Spleen (tissue), 13 donors: ENCODE results near the gene SMIM15. TPM values are rescaled to one million over a fixed set of nuclear protein-coding genes. Genes with fewer than 3 reads are reported as not detected.
A peak's percentile ranks its signal among the peaks of the same experiment; 100 is the strongest.

Experiments used
- DNase-seq: peaks from one replicate; pipeline ENCODE4 v3.0.0-alpha.2; 2020
- H3K27ac ChIP-seq, 8 donors: fragments of 200-600 bp; sonication (generic) in 7 of 8; 1 replicate in 4 of 8; 2 replicates in 4 of 8; pipeline versions ENCODE4 v1.5.0 to v1.8.0; 2016 to 2021; ENCODE audit warnings: inconsistent platforms in 4 of 8, mild to moderate bottlenecking in 4 of 8, moderate library complexity in 1 of 8
- H3K27me3 ChIP-seq, 7 donors: fragments of 200-600 bp; sonication (generic) in 6 of 7; replicated peaks in 1 of 7; 1 replicate in 4 of 7; 2 replicates in 3 of 7; pipeline versions ENCODE4 v1.5.0 to v1.8.0; 2016 to 2021; ENCODE audit warnings: inconsistent platforms in 3 of 7, mild to moderate bottlenecking in 1 of 7
- H3K36me3 ChIP-seq, 6 donors: fragments of 200-600 bp; sonication (generic) in 5 of 6; 1 replicate in 4 of 6; 2 replicates in 2 of 6; pipeline versions ENCODE4 v1.5.0 to v1.8.0; 2016 to 2021; ENCODE audit warnings: inconsistent platforms in 2 of 6
- H3K4me1 ChIP-seq, 6 donors: fragments of 200-600 bp; sonication (generic) in 5 of 6; 1 replicate in 3 of 6; 2 replicates in 3 of 6; pipeline versions ENCODE4 v1.5.0 to v1.8.0; 2016 to 2021; ENCODE audit warnings: inconsistent platforms in 3 of 6
- H3K4me3 ChIP-seq, 8 donors: fragments of 200-600 bp; sonication (generic) in 7 of 8; 1 replicate in 4 of 8; 2 replicates in 4 of 8; pipeline versions ENCODE4 v1.5.0 to v1.8.0; 2016 to 2021; ENCODE audit warnings: inconsistent platforms in 4 of 8, mild to moderate bottlenecking in 4 of 8, moderate library complexity in 2 of 8
- H3K9me3 ChIP-seq, 8 donors: fragments of 200-600 bp; sonication (generic) in 7 of 8; 1 replicate in 4 of 8; 2 replicates in 4 of 8; pipeline versions ENCODE4 v1.5.0 to v1.8.0; 2016 to 2021; ENCODE audit warnings: inconsistent platforms in 4 of 8
- POLR2A ChIP-seq, 3 donors: fragments of 450-650 bp; IDR thresholded peaks; one replicate each; pipeline ENCODE4 v1.5.1; 2017; ENCODE audit warnings: antibody characterized with exemption in 3 of 3, mild to moderate bottlenecking in 1 of 3
- POLR2AphosphoS5 ChIP-seq, 3 donors: sonication (generic); formaldehyde crosslinking; IDR thresholded peaks; one replicate each; pipeline ENCODE4 v1.5.1; 2017; ENCODE audit warnings: antibody characterized with exemption in 3 of 3
- WGBS, 5 donors: extraction: QIAGEN DNeasy Blood & Tissue Kit in 3 of 5; methylation state at CpG; one replicate each; pipeline versions ENCODE4 v1.1.5 to v1.1.7; 2013 to 2018; 5-methylcytosine and 5-hydroxymethylcytosine counted together
- intact Hi-C: fragments of 100-400 bp; cut with DNase I; formaldehyde crosslinking; loops from one replicate; pipeline ENCODE4 v1.15.0; 2023; ENCODE audit warnings: low total_unique reads
- long read RNA-seq, 2 donors: transcript quantifications; one replicate each; lab custom pipeline, GENCODE V29; 2026
- polyA plus RNA-seq, 3 donors: library from polyadenylated mRNA; stranded (reverse); fragments of 200-250 nt; gene quantifications; one replicate each; pipeline ENCODE4 v1.2.1, GENCODE V29; 2013
- total RNA-seq, 7 donors: library from RNA; depleted of rRNA in 3 of 7; stranded (reverse); fragments of >200 nt in 3 of 7; fragmentation: NEBNext Ultra II Directional in 4 of 7; extraction: Animal tissue kit (Norgen Biotek cat#: 25700) in 4 of 7; gene quantifications; one replicate each; pipeline versions ENCODE4 v1.1.0 to v1.2.1, GENCODE V29; 2016 to 2021
- TF ChIP-seq, protein P1 (sequence below), 11 experiments: fragments of 200-600 bp in 7 of 11; fragments of 450-650 bp in 4 of 11; sonication (generic) in 4 of 11; IDR thresholded peaks in 8 of 11; conservative IDR thresholded peaks in 3 of 11; 1 replicate in 7 of 11; 2 replicates in 4 of 11; pipeline versions ENCODE4 v1.4.0 to v1.8.0; 2016 to 2021; ENCODE audit warnings: antibody characterized with exemption in 11 of 11, inconsistent platforms in 4 of 11, mild to moderate bottlenecking in 1 of 11
- donor health status: healthy with polysubstance abuse.
- donor health status: DM: no; HTN: no; CAD: no; lungs with moderate emphysema.
- donor health status: DM: no; HTN: no; CAD: no.
- donor health status: Bipolar disorder and iron deficiency.
- donor health status: healthy.
- donor health status: DM: no; HTN: no; CAD: no.
- donor health status: DM: yes; HTN: yes; CAD: no.

Gene SMIM15, protein sequence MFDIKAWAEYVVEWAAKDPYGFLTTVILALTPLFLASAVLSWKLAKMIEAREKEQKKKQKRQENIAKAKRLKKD
- 10 to 100 TPM; 24.0 to 42.9 (median 38.7) TPM for total RNA-seq
- polyA plus RNA-seq, result 10 to 100 TPM; 14.4 to 21.1 (median 20.0) TPM
- long read RNA-seq, donor 1, transcript SMIM15-201 (3 exons, 2,889 nt), result major isoform, 25 of 26 reads
- long read RNA-seq, donor 1, partial matches to known transcripts, result 0 of 26 reads
- long read RNA-seq, donor 1, other reads (novel, unspliced or antisense), result 0 of 26 reads
- long read RNA-seq, donor 2, transcript SMIM15-201 (3 exons, 2,889 nt), result major isoform, 20 of 21 reads
- long read RNA-seq, donor 2, partial matches to known transcripts, result 0 of 21 reads
- long read RNA-seq, donor 2, other reads (novel, unspliced or antisense), result 0 of 21 reads

DNA sequence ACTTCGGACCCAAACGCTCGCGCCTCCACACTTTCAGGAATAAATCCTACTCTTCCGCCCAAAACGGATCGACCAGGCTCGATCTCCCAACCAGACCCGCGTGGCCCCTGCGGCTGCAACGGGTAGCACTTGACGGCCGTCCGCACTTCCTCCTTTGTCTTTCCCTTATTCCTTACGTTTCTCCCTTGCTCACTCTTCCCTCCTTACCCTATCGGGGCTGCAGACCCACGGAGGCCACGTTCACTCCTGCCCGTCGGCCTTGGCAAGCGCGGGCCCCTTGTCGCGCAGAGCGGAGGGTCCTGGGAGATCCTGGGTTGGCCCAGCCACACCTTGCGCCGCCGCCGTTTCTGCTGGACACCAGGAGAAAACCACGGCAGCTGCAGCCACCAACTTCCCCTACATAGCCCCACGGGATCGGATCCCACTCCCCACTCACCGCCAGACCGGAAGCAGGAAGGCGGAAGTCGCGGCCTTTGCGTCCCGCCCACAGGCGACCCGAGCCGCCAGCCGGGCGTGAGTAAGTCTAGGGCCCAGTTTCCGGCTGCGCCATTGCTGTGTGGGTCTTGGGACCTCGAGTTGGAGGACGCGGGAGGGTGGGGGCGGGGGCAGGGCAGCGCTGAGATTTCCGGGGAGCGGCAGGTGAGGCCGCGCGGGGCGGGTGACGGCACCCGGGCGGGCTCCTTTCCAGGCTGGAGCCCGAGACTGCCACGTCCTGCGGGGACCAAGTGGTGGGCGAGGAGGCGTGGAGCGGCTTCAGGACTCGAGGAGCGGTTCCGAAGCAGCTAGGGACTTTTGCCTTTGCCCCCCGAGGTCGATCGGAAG, at the start of gene SMIM15:
Gene SMIM15 (minus strand): TSS at position 459 of the 822 bp plus-strand sequence. CDS start 2,297 bp downstream, outside the sequence.
- Histone ChIP-seq H3K27me3 (no peaks in the 10 kb centered on the region), H3K9me3 (no peaks in the 10 kb centered on the region), H3K4me3 (peak within 1 kb of the TSS; percentile 74 to 91 (median 76)), H3K4me1 (peaks cover 8 to 59% (median 39%) of the 10 kb centered on the region in 6 donors), H3K27ac (peak within 1 kb of the TSS; percentile 91 to 96 (median 94)), H3K36me3 (peaks cover 0 to 36% (median 14%) of the 10 kb centered on the region in 6 donors)
- 1 to 5% (median 2%) methylated on average over 45 to 73 of the region's 73 CpGs for WGBS, 5 donors
- intact Hi-C loops, result loop anchor here (10.0 kb wide), 1 partner anchor 173 kb away; the partner anchor contains the start of gene ZSWIM6
- DNase-seq, result peak; percentile 96
- peak in 2 of 3 donors; percentile 26 to 35 for TF ChIP-seq POLR2A (IDR thresholded peaks at IDR 0.05)
- TF ChIP-seq, protein P1, sequence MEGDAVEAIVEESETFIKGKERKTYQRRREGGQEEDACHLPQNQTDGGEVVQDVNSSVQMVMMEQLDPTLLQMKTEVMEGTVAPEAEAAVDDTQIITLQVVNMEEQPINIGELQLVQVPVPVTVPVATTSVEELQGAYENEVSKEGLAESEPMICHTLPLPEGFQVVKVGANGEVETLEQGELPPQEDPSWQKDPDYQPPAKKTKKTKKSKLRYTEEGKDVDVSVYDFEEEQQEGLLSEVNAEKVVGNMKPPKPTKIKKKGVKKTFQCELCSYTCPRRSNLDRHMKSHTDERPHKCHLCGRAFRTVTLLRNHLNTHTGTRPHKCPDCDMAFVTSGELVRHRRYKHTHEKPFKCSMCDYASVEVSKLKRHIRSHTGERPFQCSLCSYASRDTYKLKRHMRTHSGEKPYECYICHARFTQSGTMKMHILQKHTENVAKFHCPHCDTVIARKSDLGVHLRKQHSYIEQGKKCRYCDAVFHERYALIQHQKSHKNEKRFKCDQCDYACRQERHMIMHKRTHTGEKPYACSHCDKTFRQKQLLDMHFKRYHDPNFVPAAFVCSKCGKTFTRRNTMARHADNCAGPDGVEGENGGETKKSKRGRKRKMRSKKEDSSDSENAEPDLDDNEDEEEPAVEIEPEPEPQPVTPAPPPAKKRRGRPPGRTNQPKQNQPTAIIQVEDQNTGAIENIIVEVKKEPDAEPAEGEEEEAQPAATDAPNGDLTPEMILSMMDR (IDR thresholded peaks at IDR 0.05 in 8 of 11, conservative IDR thresholded peaks at IDR 0.05 in 3 of 11), result peak in 2 of 11 experiments; percentile 13 to 22
- TF ChIP-seq POLR2AphosphoS5 (IDR thresholded peaks at IDR 0.05), result peak; percentile 92 to 96 (median 93)

DNA sequence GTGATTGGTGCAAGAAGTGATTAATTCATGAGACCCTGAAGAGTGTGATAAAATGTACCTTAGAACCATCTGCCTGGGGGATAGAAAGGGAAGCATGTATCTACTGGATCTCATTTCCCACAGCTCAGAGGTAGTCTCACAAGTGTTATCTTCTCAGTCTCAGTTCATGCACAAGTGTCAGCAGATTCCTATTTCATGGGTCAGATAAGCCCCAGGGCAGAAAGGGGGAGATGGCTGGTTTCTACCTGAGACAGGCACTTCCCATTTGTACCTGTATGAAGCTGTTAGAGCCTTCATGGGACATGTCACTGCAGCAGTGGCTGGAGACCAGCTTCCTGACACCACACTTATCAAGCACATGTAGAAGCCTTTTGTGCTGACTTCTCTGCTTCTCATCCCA, 45.6 kb upstream of the SMIM15 start:
- no peak for DNase-seq
- no peak for TF ChIP-seq POLR2A (IDR thresholded peaks at IDR 0.05)
- TF ChIP-seq, protein P1 (IDR thresholded peaks at IDR 0.05 in 8 of 11, conservative IDR thresholded peaks at IDR 0.05 in 3 of 11), result no peak
- TF ChIP-seq POLR2AphosphoS5 (IDR thresholded peaks at IDR 0.05), result no peak

DNA sequence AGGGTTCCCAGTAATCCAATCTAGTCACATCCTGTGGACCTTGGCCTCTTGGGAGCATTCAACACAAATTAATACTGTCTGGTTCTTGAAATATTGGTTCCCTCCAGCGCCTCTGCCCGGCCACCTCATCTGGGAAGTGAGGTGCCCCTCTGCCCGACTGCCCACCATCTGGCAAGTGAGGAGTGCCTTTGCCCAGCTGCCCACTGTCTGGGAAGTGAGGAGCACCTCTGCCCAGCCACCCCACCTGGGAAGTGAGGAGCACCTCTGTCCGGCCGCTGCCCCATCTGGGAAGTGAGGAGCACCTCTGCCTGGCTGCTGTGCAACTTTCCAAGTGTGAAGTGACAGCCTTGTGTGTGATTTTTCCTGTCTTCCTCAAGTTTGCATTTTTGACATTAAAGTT, 42.7 kb upstream of the SMIM15 start:
- Histone ChIP-seq H3K36me3 (no peaks in the 10 kb centered on the region), H3K27me3 (no peaks in the 10 kb centered on the region), H3K4me1 (no peaks in the 10 kb centered on the region), H3K4me3 (no peak overlapping the region), H3K27ac (no peak overlapping the region), H3K9me3 (peaks cover 0 to 36% (median 12%) of the 10 kb centered on the region in 8 donors)
- intact Hi-C loops, result no loop called here
- no peak for TF ChIP-seq POLR2A (IDR thresholded peaks at IDR 0.05)
- TF ChIP-seq, protein P1 (IDR thresholded peaks at IDR 0.05 in 8 of 11, conservative IDR thresholded peaks at IDR 0.05 in 3 of 11), result no peak
- no peak for DNase-seq
- WGBS, 5 donors, result 82 to 99% (median 91%) methylated on average over 5 of the region's 5 CpGs

More for the DNA sequence above, 45.6 kb upstream of the SMIM15 start:
- Histone ChIP-seq H3K9me3 (peaks cover 0 to 36% (median 12%) of the 10 kb centered on the region in 8 donors), H3K36me3 (no peaks in the 10 kb centered on the region), H3K4me3 (no peak overlapping the region), H3K27me3 (no peaks in the 10 kb centered on the region), H3K4me1 (no peaks in the 10 kb centered on the region), H3K27ac (no peak overlapping the region)
- intact Hi-C loops, result no loop called here
